GM12865 (cell line): ENCODE data around the gene TRIM44.
"Not testable (repeated sequence)": the region's sequence is repeated elsewhere in the genome, so short reads cannot be mapped to it uniquely, and the experiment has no call there.

Experiments used
- DNase-seq: peaks from one replicate; pipeline ENCODE4 v3.0.0; 2010; ENCODE audit warnings: low read depth
- H3K4me3 ChIP-seq: 2 replicates; pipeline ENCODE4 v1.5.1; 2011; ENCODE audit warnings: mild to moderate bottlenecking, low read depth, low read length, control low read depth
- TF ChIP-seq, protein P1 (sequence below): IDR thresholded peaks from 2 replicates; pipeline ENCODE4 v1.5.1; 2011; ENCODE audit warnings: low read length, control low read depth, low read depth, inconsistent platforms; ENCODE audit not compliant: insufficient read depth; ENCODE audit errors: missing control alignments

TRIM44 gene

DNA sequence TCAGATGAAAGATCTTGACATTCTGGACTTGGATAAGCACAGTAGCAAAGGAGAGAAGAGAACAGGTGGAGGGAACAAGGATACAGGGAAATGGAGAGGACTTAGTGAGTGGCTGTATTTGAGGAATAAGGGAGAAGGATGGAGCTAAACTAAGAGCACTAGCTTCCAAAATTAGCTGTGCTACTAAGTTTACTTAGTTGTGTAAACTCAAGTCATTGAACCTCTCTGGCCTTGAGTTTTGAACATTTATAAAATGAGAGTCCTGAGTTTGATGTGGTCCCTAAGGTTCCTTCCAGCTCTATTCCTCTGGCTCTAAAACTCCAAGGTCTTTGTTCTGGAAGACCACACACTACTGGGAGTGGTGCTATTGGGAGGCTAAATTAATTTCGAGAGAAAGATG, 100.7 kb downstream of the TRIM44 start:
- H3K4me3 ChIP-seq = no peak overlapping the region
- no peak for DNase-seq
- TF ChIP-seq, protein P1, sequence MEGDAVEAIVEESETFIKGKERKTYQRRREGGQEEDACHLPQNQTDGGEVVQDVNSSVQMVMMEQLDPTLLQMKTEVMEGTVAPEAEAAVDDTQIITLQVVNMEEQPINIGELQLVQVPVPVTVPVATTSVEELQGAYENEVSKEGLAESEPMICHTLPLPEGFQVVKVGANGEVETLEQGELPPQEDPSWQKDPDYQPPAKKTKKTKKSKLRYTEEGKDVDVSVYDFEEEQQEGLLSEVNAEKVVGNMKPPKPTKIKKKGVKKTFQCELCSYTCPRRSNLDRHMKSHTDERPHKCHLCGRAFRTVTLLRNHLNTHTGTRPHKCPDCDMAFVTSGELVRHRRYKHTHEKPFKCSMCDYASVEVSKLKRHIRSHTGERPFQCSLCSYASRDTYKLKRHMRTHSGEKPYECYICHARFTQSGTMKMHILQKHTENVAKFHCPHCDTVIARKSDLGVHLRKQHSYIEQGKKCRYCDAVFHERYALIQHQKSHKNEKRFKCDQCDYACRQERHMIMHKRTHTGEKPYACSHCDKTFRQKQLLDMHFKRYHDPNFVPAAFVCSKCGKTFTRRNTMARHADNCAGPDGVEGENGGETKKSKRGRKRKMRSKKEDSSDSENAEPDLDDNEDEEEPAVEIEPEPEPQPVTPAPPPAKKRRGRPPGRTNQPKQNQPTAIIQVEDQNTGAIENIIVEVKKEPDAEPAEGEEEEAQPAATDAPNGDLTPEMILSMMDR = no peak

DNA sequence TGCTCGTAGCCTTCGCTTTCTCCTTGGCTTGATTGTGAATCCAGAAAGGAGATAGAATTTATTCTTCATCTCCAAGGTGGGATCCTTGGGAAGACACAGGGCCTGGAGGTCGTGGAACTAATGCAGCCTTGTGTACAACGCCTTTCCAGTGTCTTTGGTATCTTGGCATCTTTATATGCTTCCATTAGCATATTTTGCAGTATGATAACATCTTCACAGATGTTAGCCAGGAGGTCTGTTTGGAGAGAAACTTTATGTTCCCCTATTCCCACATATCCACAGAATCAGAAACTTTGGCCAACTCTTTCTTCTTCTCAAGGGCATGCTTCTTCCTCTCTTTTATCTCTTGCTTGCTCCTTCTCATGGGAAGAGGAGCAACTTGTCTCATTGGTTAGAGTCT, 101.2 kb downstream of the TRIM44 start:
- TF ChIP-seq, protein P1 = no peak
- no peak overlapping the region for H3K4me3 ChIP-seq
- no peak for DNase-seq

DNA sequence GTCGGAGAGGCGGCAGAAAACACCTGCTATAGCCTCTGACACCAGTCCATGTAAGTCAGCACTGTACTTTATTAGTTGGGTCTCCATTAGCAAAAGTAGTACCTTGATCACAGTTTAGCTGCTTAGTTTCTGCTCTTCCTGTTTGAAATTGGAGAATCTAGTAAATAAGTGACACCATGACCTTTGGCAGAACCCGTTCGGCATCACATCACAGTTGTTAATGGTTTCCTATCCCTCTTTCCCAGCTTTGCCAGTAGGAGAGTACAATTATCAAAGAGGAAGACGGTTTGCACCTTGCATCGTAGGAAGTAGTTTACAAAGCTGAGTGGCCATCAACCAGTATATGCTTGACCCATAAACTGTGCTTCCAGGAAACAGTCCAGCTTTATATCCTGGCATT, 101.8 kb downstream of the TRIM44 start:
- TF ChIP-seq, protein P1 = no peak
- no peak overlapping the region for H3K4me3 ChIP-seq
- no peak for DNase-seq

DNA sequence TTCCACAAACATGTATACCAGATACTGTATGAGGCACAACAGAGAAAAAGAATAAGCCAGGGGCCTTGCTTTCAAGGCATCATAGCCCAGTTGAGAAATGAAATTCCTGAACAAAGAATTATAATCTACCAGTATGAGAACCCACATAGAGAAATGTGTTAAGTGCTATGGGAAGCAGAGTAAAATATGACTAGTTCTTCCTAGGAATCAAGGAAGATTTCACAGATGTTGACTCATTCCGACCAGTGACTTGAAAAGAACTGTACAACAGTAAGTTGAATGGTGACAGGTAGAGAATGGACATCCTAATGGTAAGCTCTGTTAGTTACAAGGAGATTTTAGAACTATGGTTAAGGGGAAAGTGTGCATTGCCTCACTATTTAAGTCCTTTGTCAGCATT, 102.6 kb downstream of the TRIM44 start:
- TF ChIP-seq, protein P1 = no peak
- no peak for DNase-seq
- no peak overlapping the region for H3K4me3 ChIP-seq

DNA sequence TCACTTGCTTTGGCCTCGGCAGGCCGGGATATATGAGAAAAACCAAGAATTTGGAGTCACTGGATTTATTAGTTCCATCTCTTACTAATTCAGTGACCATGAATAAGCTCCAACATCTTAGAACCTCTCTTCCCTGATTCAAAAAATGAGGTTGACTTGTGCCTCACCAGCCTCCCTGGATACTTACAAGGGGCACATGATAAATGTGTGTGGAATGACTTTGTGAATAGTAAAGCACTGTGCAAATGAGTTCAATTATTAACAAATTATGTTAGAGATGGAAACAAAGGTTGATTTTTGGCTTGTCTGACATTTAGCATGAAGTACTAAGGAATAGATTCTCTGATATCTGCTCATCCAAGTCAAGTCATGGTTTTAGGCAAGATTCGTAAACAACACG, 104.1 kb downstream of the TRIM44 start:
- H3K4me3 ChIP-seq = no peak overlapping the region
- TF ChIP-seq, protein P1 = no peak
- DNase-seq = no peak

DNA sequence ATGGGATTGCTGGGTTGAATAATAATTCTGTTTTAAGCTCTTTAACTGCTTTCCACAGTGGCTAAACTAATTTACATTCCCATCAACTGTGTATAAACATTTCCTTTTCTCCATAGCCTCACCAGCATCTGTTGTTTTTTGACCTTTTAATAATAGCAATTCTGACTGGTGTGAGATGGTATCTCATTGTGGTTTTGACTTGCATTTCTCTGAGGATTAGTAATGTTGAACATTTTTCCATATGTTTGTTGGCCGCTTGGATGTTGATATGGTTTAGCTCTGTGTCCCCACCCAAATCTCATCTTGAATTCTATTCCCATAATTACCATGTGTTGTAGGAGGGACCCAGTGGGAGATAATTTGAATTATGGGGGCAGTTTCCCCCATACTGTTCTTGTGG, 107.8 kb downstream of the TRIM44 start:
- not testable (repeated sequence) for DNase-seq, H3K4me3 ChIP-seq

DNA sequence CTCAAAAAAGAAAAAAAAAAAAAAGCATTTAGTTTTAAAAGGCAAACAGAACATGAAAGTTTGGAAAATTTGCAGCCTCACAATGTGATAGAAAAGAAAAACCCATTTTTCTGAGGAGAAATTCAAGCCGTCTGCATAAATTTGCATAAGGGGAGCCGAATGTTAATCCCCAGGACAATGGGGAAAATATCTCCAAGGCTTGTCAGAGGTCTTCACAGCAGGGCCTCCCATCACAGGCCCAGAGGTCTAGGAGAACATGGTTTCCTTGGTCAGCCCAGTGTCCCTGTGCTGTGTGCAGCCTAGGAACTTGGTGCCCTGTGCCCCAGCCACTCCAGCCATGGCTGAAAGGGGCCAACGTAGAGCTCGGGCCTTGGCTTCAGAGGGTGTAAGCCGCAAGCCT, 109.1 kb downstream of the TRIM44 start:
- TF ChIP-seq, protein P1 = no peak
- H3K4me3 ChIP-seq = no peak overlapping the region
- DNase-seq = no peak

DNA sequence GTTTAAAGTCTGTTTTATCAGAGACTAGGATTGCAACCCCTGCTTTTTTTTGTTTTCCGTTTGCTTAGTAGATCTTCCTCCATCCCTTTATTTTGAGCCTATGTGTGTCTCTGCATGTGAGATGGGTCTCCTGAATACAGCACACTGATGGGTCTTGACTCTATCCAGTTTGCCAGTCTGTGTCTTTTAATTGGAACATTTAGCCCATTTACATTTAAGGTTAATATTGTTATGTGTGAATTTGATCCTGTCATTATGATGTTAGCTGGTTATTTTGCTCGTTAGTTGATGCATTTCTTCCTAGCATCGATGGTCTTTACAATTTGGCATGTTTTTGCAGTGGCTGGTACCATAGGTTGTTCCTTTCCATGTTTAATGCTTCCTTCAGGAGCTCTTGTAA, 114.7 kb downstream of the TRIM44 start:
- not testable (repeated sequence) for H3K4me3 ChIP-seq, DNase-seq

DNA sequence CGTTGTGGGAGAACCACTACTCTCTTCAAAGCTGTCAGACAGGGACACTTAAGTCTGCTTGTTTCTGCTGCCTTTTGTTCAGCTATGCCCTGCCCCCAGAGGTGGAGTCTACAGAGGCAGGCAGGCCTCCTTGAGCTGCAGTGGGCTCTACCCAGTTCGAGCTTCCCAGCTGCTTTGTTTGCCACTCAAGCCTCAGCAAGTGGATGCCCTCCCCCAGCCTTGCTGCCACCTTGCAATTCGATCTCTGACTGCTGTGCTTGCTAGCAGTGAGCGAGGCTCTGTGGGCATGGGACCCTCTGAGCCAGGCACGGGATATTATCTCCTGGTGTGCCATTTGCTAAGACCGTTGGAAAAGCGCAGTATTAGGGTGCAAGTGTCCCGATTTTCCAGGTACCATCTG, 116.4 kb downstream of the TRIM44 start:
- DNase-seq, H3K4me3 ChIP-seq: not testable (repeated sequence)
